GM18870 (cell line): ENCODE results near the gene MAP3K7CL.
"Not testable (repeated sequence)": the region's sequence is repeated elsewhere in the genome, so short reads cannot be mapped to it uniquely, and the experiment has no call there.

Source experiments
- ATAC-seq: cut with Tn5 transposase; IDR thresholded peaks from one replicate; pipeline ENCODE4 v1.9.1; 2021; ENCODE audit warnings: moderate library complexity; ENCODE audit not compliant: unreplicated experiment

MAP3K7CL gene

DNA sequence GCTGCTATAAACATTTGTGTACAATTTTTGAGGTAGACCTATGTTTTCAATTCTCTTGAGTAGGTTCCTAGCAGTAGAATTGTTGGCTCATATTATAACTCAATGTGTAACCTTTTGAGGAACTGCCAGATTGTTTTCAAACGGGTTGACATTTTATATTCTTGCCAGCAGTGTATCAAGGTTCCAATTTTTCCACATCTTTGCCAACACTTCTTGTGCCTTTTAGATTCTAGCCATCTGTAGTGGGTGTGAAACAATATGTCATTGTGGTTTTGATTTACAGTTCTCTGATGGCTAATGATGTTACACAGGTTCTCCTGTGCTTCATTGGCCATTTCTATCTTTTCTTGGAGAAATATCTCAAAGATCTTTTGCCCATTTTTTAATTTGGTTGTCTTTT lies 36.4 kb downstream of the MAP3K7CL start:
- no peak for ATAC-seq

GRCh38 chr21:29167481-29167880 lies 37.0 kb downstream of the MAP3K7CL start:
- ATAC-seq, result not testable (repeated sequence)

GRCh38 chr21:29168891-29169315 lies 38.5 kb downstream of the MAP3K7CL start:
- ATAC-seq, result no peak

GRCh38 chr21:29170944-29171343 lies 40.5 kb downstream of the MAP3K7CL start:
- ATAC-seq, result no peak

DNA sequence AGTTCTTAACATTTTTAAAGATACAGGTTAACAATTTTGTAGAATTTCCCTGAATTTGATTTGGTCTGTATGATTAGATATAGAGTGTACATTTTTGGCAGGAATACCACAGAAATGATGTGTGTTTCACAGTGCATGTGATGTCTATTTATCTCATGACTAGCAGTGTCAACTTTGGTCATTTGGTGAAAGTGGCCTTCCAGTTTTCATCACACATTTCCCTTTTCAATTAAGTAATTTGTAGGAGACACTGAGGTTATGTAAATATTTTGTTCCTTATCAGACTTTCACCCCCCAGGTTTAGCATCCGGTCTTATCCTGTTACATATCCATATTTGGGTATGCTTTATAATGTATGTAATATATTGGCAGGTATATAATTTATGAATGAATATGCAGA lies 41.8 kb downstream of the MAP3K7CL start:
- ATAC-seq, result no peak

DNA sequence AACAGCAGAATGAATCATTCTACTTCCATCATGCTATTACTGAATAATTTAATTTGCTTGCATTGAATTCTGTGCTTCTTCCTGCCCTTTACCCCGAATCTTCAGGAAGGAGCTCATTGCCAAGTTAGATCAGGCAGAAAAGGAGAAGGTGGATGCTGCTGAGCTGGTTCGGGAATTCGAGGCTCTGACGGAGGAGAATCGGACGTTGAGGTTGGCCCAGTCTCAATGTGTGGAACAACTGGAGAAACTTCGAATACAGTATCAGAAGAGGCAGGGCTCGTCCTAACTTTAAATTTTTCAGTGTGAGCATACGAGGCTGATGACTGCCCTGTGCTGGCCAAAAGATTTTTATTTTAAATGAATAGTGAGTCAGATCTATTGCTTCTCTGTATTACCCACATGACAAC lies 44.2 kb downstream of the MAP3K7CL start:
- no peak for ATAC-seq

GRCh38 chr21:29175408-29176134 lies 45.1 kb downstream of the MAP3K7CL start:
- ATAC-seq, result no peak

DNA sequence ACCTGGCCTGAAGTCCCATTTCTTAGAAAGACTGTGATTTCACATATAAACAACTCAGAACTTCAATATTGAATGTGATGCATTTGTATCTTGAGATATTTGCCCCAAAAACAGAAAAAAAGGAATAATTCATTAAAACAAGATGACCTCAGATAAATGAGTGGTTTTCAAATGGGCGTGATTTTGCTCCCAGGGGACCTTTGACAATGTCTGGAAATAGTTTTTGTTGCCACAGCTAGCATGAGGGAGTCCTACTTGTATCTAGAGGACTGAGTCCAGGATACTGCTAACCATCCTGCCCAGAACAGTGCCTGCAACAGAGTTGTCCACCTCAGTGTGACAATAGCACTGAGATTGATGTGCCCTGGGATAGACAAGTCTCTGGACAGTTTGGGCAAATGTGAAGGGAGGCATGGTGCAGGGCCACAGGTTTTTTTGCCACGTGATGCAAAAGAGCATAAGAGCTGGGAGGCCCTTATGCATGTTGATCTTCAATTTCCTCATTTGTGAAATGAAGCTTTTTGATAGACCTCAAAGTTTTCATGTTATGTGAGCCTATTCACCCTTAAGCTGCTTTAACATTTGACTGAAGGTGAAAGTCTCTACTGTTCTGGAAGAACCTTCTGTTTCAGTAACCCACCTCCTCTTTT lies 46.2 kb downstream of the MAP3K7CL start:
- no peak for ATAC-seq

DNA sequence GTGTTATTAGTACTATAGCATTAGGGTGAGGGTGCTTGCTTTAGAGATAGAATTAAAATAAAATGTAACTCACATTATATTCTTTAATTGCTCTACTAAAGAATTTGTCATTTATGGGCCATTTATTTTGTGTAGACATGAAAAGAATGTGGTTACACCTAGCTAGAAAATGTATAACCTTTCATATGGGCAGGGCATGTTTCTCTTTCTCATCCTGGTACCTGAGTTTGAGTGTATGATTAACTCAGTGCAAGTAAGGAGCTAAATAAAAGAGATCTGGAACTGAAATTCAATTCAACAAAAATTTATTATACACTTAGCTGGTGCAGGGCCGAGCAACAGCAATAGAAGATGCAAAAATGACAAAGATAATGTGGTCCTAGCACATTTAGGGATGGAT lies 47.4 kb downstream of the MAP3K7CL start:
- no peak for ATAC-seq

GRCh38 chr21:29178926-29179325 lies 48.5 kb downstream of the MAP3K7CL start:
- ATAC-seq, result no peak

DNA sequence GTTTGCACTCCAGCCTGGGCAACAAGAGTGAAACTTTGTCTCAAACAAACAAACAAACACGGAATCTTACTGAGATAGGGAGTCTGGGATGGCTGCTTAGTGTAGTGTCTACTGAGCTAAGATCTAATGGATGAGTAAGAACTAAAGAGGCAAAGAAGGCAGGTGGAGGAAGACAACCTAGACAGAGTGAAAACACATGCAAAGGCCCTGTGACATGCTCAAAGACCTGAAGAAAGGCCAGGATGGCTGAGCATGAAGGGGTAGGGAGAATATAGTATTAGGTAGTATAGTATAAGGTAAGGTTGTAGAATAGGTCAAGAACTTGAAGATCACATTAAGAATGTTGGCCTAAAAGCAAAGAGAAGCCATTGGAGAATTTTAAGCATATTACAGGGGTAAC lies 49.1 kb downstream of the MAP3K7CL start:
- no peak for ATAC-seq

DNA sequence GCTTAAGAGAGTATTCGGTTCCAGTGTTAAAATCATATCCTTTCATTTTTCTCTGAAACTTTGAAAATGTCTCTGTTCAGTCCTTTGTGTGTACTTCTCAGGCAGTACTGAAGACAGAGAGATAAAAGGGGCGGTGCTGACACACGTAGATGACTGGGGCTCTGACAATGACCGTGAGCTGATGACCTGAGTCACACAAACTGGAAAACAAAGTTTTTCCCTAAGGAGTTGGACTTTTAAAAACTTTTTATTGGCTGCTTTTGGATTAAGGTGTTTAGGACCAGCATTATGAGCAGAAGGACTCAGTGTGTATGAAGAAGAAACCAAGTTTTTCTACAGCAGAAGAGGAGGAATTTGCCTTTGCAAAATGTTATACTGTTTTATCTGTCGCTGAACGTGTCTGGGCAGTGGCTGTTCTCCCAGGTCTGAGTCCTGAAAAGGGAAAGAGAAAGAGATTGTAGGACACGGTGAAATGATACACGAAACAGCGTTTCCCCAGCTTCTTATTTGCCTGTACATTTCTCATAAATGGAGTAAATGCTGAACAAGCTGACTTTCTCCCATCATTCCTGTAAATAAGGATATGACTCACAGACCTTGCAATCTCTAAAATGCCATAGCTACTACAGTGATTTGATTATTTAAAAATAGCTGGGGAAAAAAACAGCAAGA lies 51.5 kb downstream of the MAP3K7CL start:
- ATAC-seq, result no peak

GRCh38 chr21:29182691-29183092 lies 52.2 kb downstream of the MAP3K7CL start:
- no peak for ATAC-seq

DNA sequence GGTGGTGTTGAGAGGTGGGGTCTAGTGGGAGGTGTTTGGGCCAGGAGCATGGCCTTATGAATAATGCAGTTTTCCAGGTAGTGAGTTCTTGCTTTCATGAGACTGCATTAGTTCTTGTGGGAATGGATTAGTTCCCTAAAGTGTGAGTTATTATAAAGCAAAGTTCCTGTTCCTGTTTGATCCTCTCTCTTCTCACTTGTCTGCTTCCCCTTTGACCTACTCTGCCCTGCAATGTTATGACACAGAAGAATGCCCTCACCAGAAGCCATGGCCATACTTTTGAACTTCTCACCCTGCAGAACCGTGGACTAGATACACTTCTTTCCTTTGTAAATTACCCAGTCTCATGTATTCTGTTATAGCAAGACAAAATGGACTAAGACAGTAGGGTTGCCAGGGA lies 53.6 kb downstream of the MAP3K7CL start:
- no peak for ATAC-seq

GRCh38 chr21:29185172-29185571 lies 54.7 kb downstream of the MAP3K7CL start:
- ATAC-seq, result no peak

- no peak for ATAC-seq
These were observed 55.2 kb downstream of the MAP3K7CL start for GRCh38 chr21:29185633-29186032.

DNA sequence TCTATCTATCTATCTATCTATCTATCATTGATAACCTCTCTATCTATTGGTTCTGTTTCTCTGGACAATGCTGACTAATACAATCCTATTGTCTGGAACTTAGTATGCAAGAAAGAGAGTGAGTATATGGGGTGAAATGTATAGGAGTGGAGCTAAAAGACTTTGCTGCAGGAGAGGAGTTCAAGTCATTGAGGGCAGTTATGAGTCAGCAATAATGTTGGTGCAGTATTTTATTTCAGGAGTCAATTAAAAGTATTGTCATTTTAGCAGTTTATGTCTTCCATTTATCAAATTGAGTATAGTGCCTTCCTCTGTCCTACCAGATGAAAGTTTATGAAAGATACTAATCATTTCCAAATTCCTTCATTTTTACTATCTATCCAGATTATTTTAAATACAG lies 55.8 kb downstream of the MAP3K7CL start:
- no peak for ATAC-seq

DNA sequence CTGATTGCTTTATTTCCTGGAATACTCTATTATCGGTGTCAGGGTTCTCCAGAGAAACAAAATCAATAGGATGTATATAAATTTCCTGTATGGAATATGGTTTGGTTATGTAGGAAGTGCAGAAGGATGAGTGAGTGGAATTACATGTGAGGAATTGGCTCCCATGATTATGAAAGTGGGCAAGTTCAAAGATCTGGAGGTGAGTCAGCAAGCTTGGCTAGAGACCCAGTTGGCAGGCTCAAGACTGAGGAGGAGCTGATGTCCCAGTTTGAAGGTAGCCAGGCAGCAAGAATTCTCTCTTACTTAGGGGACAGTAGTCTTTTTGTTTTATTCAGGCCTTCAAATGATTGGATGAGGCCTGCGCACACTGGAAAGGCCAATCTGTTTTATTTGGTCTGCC lies 57.5 kb downstream of the MAP3K7CL start:
- no peak for ATAC-seq

DNA sequence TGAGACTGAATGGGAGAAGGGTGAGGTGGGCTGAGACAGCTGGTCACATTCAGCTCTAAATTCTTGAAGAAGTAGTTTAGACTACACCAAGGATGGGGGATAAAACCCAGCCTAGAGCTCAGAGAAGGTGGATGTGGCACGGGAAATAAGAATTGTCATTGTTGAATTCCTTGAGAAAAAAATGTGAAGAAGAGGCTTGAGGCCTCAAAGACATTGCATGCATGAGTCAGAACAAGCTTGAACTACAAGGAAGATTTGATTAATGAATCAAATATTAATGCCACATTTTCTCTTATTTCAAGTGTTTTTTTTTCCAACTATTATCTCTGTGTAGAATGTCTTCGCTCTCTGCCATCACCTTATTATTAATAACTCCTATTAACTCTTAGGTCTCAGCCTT lies 58.9 kb downstream of the MAP3K7CL start:
- ATAC-seq, result no peak

DNA sequence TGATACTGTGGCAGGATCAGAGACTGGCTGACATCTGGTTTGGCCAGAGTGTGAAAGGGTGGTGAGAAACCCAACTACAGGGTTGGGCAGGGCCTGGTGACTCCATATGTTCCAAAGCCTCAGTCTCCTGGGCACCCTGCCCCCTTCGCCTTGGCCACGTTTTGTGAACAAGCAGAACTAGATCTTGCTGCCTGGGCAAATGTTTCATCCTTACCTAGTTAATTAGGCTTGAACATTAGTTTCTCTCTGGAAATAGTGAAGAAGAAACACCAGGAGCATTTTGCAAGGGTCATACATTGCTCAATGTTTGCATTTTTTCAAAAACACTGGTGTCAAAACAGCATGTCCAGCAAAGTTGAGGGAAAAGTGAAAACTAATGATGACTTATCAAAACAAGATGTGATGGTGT lies 60.5 kb downstream of the MAP3K7CL start:
- no peak for ATAC-seq

- ATAC-seq, result no peak
These were observed 62.6 kb downstream of the MAP3K7CL start for GRCh38 chr21:29193072-29193471.

GRCh38 chr21:29193901-29194300 lies 63.5 kb downstream of the MAP3K7CL start:
- no peak for ATAC-seq
